Glutamatergic neuron (in vitro differentiated cells): ENCODE results near the gene STAT5B. TPM values are rescaled to one million over a fixed set of nuclear protein-coding genes. Genes with fewer than 3 reads are reported as not detected.

Experiments
- DNase-seq: peaks from one replicate; pipeline ENCODE4 v3.0.0; 2022
- H3K27ac Mint-ChIP-seq: one replicate; pipeline ENCODE4 v1.8.0; 2020; ENCODE audit warnings: mild to moderate bottlenecking, mixed read lengths, inconsistent platforms; ENCODE audit not compliant: unreplicated experiment
- H3K27me3 Mint-ChIP-seq: one replicate; pipeline ENCODE4 v1.8.0; 2020; ENCODE audit warnings: mild to moderate bottlenecking, moderate library complexity, mixed read lengths, inconsistent platforms; ENCODE audit not compliant: unreplicated experiment
- H3K36me3 Mint-ChIP-seq: one replicate; pipeline ENCODE4 v1.8.0; 2020; ENCODE audit warnings: mild to moderate bottlenecking, mixed read lengths, inconsistent platforms; ENCODE audit not compliant: unreplicated experiment
- H3K4me1 Mint-ChIP-seq: one replicate; pipeline ENCODE4 v1.8.0; 2020; ENCODE audit warnings: mild to moderate bottlenecking, low read depth, mixed read lengths, inconsistent platforms; ENCODE audit not compliant: unreplicated experiment
- H3K4me3 Mint-ChIP-seq: one replicate; pipeline ENCODE4 v1.8.0; 2020; ENCODE audit warnings: mild to moderate bottlenecking, mixed read lengths, inconsistent platforms; ENCODE audit not compliant: unreplicated experiment
- H3K9me3 Mint-ChIP-seq: one replicate; pipeline ENCODE4 v1.8.0; 2020; ENCODE audit warnings: mild to moderate bottlenecking, moderate library complexity, mixed read lengths, inconsistent platforms; ENCODE audit not compliant: unreplicated experiment
- total RNA-seq: library from RNA; stranded (reverse); fragmentation: NEBNext Ultra II Directional; extraction: Animal tissue kit (Norgen Biotek cat#: 25700); gene quantifications from one replicate; pipeline ENCODE4 v1.2.1, GENCODE V29; 2021; ENCODE audit not compliant: unreplicated experiment
- TF ChIP-seq, protein P1 (sequence below): fragments of 200-600 bp; sonication (generic); IDR thresholded peaks from one replicate; pipeline ENCODE4 v1.5.0; 2021; ENCODE audit not compliant: partially characterized antibody, unreplicated experiment

STAT5B gene
- total RNA-seq, 1 donor from 2014 or later, result 31.9 TPM

GRCh38 chr17:42284566-42284965 lies 8.4 kb upstream of the STAT5B start:
- Mint-ChIP-seq H3K4me1 (no peaks in the 10 kb centered on the region), H3K36me3 (no peaks in the 10 kb centered on the region), H3K27me3 (peaks cover 2% of the 10 kb centered on the region), H3K4me3 (no peak overlapping the region), H3K9me3 (peaks cover 2% of the 10 kb centered on the region), H3K27ac (no peak overlapping the region)
- TF ChIP-seq, protein P1, sequence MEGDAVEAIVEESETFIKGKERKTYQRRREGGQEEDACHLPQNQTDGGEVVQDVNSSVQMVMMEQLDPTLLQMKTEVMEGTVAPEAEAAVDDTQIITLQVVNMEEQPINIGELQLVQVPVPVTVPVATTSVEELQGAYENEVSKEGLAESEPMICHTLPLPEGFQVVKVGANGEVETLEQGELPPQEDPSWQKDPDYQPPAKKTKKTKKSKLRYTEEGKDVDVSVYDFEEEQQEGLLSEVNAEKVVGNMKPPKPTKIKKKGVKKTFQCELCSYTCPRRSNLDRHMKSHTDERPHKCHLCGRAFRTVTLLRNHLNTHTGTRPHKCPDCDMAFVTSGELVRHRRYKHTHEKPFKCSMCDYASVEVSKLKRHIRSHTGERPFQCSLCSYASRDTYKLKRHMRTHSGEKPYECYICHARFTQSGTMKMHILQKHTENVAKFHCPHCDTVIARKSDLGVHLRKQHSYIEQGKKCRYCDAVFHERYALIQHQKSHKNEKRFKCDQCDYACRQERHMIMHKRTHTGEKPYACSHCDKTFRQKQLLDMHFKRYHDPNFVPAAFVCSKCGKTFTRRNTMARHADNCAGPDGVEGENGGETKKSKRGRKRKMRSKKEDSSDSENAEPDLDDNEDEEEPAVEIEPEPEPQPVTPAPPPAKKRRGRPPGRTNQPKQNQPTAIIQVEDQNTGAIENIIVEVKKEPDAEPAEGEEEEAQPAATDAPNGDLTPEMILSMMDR, result no peak
- DNase-seq, result no peak

DNA sequence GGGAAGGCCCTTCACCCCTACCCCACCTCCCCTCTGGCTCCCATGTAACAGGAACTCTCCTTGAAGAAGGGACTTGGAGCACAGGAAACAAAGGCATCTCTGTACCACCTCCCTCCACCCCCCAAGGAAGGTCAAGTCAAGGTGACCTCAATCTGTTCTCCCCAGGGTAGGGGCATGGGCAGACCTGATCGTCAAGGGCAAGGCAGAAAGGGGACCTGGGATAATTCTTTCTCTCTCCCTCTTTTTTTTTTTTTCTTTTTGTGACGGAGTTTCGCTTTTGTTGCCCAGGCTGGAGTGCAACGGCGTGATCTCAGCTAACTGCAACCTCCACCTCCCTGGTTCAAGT lies 7.8 kb upstream of the STAT5B start:
- Mint-ChIP-seq H3K4me3 (no peak overlapping the region), H3K9me3 (peaks cover 2% of the 10 kb centered on the region), H3K36me3 (no peaks in the 10 kb centered on the region), H3K27ac (no peak overlapping the region), H3K4me1 (no peaks in the 10 kb centered on the region), H3K27me3 (peaks cover 2% of the 10 kb centered on the region)
- TF ChIP-seq, protein P1, result no peak
- DNase-seq, result no peak

GRCh38 chr17:42283241-42284023 lies 7.2 kb upstream of the STAT5B start:
- H3K36me3 Mint-ChIP-seq, result no peaks in the 10 kb centered on the region
- H3K27me3 Mint-ChIP-seq, result peaks cover 2% of the 10 kb centered on the region
- peaks cover 2% of the 10 kb centered on the region for H3K9me3 Mint-ChIP-seq
- H3K4me1 Mint-ChIP-seq, result no peaks in the 10 kb centered on the region
- TF ChIP-seq, protein P1, result no peak
- DNase-seq, result no peak
- H3K4me3 Mint-ChIP-seq, result no peak overlapping the region
- no peak overlapping the region for H3K27ac Mint-ChIP-seq

DNA sequence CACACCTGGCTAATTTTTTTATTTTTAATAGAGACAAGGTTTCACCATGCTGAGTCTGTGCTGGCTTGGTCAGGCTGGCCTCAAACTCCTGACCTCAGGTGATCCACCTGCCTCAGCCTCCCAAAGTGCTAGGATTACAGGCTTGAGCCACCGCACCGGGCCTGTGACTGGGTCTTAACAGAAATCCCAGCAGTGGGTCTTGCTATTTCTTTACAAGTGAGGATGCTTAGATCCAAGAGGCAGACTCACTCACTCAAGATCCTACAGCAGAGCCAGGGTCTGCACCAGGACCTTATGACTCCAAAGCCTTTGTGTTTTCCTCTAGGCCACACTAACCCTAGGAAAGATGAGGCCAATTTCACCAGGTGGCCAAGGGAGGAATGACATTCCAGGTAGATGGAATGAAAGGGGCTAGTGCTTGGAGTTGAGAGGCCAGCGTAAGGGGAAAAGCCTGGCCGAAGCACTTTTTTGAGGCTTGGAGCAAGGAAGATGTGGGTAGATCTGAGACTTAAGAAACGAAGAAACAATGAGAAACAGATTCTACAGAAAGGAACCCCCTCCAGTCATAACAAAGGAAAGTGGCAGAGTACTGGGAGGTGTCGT lies 6.4 kb upstream of the STAT5B start:
- Mint-ChIP-seq H3K27ac (no peak overlapping the region), H3K27me3 (peaks cover 5% of the 10 kb centered on the region), H3K4me1 (peaks cover 3% of the 10 kb centered on the region), H3K9me3 (peaks cover 6% of the 10 kb centered on the region), H3K4me3 (no peak overlapping the region), H3K36me3 (peaks cover 4% of the 10 kb centered on the region)
- DNase-seq, result no peak
- TF ChIP-seq, protein P1, result no peak

DNA sequence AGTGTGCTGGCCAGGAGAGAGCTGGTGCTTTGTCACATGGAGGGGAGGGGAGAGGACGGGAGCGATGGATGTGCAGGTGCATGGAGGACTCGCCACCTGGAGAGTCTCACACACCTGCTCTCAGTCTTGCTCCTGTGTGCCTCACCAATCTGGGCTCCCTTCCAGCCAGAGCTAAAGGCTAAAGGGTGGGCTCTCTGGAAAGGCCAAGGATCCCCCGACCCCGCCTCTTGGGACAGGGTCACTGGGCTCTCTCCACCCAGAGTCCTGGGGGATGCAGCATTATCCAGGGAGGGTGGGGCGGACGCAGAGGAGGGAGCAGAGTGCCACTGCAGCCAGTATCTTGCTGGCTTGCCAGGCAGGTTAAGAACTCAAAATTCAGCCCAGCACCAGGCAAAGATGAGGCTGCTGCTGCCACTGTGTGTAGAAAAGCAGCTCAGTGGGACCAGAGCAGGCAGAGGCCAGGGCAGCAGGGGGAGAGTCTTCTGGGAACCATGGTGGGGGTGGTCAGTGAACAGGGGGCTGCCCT lies 5.4 kb upstream of the STAT5B start:
- H3K4me3 Mint-ChIP-seq, result no peak overlapping the region
- no peak overlapping the region for H3K27ac Mint-ChIP-seq
- H3K27me3 Mint-ChIP-seq, result peaks cover 9% of the 10 kb centered on the region
- no peak for DNase-seq
- TF ChIP-seq, protein P1, result no peak
- peaks cover 5% of the 10 kb centered on the region for H3K4me1 Mint-ChIP-seq
- H3K9me3 Mint-ChIP-seq, result peaks cover 6% of the 10 kb centered on the region
- H3K36me3 Mint-ChIP-seq, result peaks cover 4% of the 10 kb centered on the region
